Upper lobe of left lung (tissue), 6 donors: ENCODE data around the gene SBNO1. TPM values are rescaled to one million over a fixed set of nuclear protein-coding genes. Genes with fewer than 3 reads are reported as not detected.
"Not testable (repeated sequence)": the region's sequence is repeated elsewhere in the genome, so short reads cannot be mapped to it uniquely, and the experiment has no call there.

Experiments used
- ATAC-seq, 2 donors: fragments of 200-7000 bp; cut with Tn5 transposase; one replicate each; pipeline ENCODE4 v1.9.1; 2022; ENCODE audit warnings: mild to moderate bottlenecking in 2 of 2, moderate library complexity in 2 of 2; ENCODE audit not compliant: low FRiP score in 2 of 2
- DNase-seq, 2 donors: peaks; one replicate each; pipeline ENCODE4 v3.0.0-alpha.2; 2019 to 2020
- H3K27ac ChIP-seq, 4 donors: fragments of 200-600 bp; sonication (generic); one replicate each; pipeline ENCODE4 v1.5.1; 2016 to 2019
- H3K27me3 ChIP-seq, 4 donors: fragments of 200-600 bp; sonication (generic); one replicate each; pipeline ENCODE4 v1.5.1; 2017 to 2019
- H3K36me3 ChIP-seq, 4 donors: fragments of 200-600 bp; sonication (generic); one replicate each; pipeline ENCODE4 v1.5.1; 2016 to 2019
- H3K4me1 ChIP-seq, 4 donors: fragments of 200-600 bp; sonication (generic); one replicate each; pipeline ENCODE4 v1.5.1; 2018 to 2019
- H3K4me3 ChIP-seq, 4 donors: fragments of 200-600 bp; sonication (generic); one replicate each; pipeline ENCODE4 v1.5.1; 2017 to 2019; ENCODE audit warnings: mild to moderate bottlenecking in 2 of 4, moderate library complexity in 1 of 4
- H3K9me3 ChIP-seq, 4 donors: fragments of 200-600 bp; sonication (generic); one replicate each; pipeline ENCODE4 v1.5.1; 2018 to 2019
- EP300 ChIP-seq, 4 donors: sonication (generic); formaldehyde crosslinking; IDR thresholded peaks; one replicate each; pipeline ENCODE4 v1.5.1; 2017; ENCODE audit warnings: antibody characterized with exemption in 4 of 4, control low read depth in 2 of 4
- POLR2A ChIP-seq, 4 donors: fragments of 450-650 bp; IDR thresholded peaks; one replicate each; pipeline ENCODE4 v1.5.1; 2016 to 2017; ENCODE audit warnings: antibody characterized with exemption in 4 of 4, mild to moderate bottlenecking in 2 of 4
- POLR2AphosphoS5 ChIP-seq, 2 donors: sonication (generic); formaldehyde crosslinking; IDR thresholded peaks; one replicate each; pipeline ENCODE4 v1.5.1; 2017; ENCODE audit warnings: antibody characterized with exemption in 2 of 2
- WGBS, 2 donors: methylation state at CpG; one replicate each; pipeline ENCODE4 v1.1.5; 2017 to 2018; 5-methylcytosine and 5-hydroxymethylcytosine counted together
- total RNA-seq, 6 donors: library from RNA; depleted of rRNA in 4 of 6; stranded (reverse); fragments of >200 nt in 4 of 6; gene quantifications; one replicate each; pipeline versions ENCODE4 v1.1.0 to v1.2.1, GENCODE V29; 2016 to 2021
- TF ChIP-seq, protein P1 (sequence below), 6 experiments: fragments of 450-650 bp in 4 of 6; fragments of 200-600 bp in 2 of 6; sonication (generic) in 2 of 6; IDR thresholded peaks; one replicate each; pipeline ENCODE4 v1.5.1; 2016 to 2019; ENCODE audit warnings: antibody characterized with exemption in 6 of 6
- donor health status: DM: no; HTN: no; CAD: no; lungs with moderate emphysema.
- donor health status: DM: no; HTN: yes; CAD: no; lungs with severe emphysema.

Gene SBNO1
- total RNA-seq, result 10 to 100 TPM in 5 of 6 donors, 1 to 10 TPM in 1; 7.5 to 25.2 (median 20.3) TPM

DNA sequence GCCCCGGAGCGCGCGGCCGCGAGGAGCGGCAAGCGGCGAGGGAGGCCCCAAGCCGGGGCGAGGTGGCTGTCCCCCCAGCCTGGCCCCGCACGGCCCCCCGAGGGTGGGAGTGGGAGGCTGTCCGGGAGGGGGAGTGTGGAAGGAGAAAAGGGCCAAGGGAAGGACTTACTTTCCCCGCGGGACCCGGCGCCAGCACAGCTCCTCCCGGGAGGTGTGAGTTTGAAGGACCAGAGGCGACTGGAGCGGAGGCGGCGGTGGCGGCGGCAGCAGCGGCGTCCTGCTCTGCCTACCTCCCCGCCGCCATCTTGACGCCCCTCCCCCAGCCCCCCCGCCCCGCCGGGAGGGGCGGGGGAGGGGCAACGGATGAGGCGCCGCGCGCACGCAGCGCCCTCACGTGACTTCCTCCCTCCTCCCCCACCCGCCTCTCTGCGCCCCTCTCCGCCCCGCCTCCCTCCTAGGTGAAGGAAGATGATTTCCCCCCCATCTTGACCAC lies at the start of gene SBNO1:
TSS of gene SBNO1 (minus strand) at position 316 of the 493 bp plus-strand sequence. CDS start 14,406 bp downstream, outside the sequence.
- TF ChIP-seq POLR2AphosphoS5 (IDR thresholded peaks at IDR 0.05) (peak; percentile 69 to 80), EP300 (IDR thresholded peaks at IDR 0.05) (no peak), POLR2A (IDR thresholded peaks at IDR 0.05) (peak; percentile 32 to 82 (median 56))
- TF ChIP-seq, protein P1, sequence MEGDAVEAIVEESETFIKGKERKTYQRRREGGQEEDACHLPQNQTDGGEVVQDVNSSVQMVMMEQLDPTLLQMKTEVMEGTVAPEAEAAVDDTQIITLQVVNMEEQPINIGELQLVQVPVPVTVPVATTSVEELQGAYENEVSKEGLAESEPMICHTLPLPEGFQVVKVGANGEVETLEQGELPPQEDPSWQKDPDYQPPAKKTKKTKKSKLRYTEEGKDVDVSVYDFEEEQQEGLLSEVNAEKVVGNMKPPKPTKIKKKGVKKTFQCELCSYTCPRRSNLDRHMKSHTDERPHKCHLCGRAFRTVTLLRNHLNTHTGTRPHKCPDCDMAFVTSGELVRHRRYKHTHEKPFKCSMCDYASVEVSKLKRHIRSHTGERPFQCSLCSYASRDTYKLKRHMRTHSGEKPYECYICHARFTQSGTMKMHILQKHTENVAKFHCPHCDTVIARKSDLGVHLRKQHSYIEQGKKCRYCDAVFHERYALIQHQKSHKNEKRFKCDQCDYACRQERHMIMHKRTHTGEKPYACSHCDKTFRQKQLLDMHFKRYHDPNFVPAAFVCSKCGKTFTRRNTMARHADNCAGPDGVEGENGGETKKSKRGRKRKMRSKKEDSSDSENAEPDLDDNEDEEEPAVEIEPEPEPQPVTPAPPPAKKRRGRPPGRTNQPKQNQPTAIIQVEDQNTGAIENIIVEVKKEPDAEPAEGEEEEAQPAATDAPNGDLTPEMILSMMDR (IDR thresholded peaks at IDR 0.05), result peak in 1 of 6 experiments; percentile 10
- no peaks in the 10 kb centered on the region for H3K27me3 ChIP-seq
- DNase-seq, result peak; percentile 86 to 97
- H3K4me1 ChIP-seq, result peaks cover 15 to 36% (median 16%) of the 10 kb centered on the region in 4 donors
- H3K9me3 ChIP-seq, result no peaks in the 10 kb centered on the region
- H3K4me3 ChIP-seq, result peak within 1 kb of the TSS; percentile 66 to 94 (median 90)
- H3K36me3 ChIP-seq, result no peaks in the 10 kb centered on the region
- 0% methylated on average over 3 to 19 of the region's 47 CpGs for WGBS, 2 donors
- ATAC-seq, result peak; percentile 95 to 98
- peak within 1 kb of the TSS; percentile 93 to 97 (median 96) for H3K27ac ChIP-seq

GRCh38 chr12:123410041-123410412 lies 45.4 kb upstream of the SBNO1 start:
- DNase-seq (no peak), ATAC-seq (no peak)
- Histone ChIP-seq H3K4me1 (no peaks in the 10 kb centered on the region), H3K9me3 (no peaks in the 10 kb centered on the region), H3K27me3 (no peaks in the 10 kb centered on the region), H3K4me3 (no peak overlapping the region), H3K27ac (no peak overlapping the region), H3K36me3 (peaks cover 16 to 72% (median 48%) of the 10 kb centered on the region in 4 donors)
- TF ChIP-seq POLR2A (IDR thresholded peaks at IDR 0.05), result no peak
- no peak for TF ChIP-seq POLR2AphosphoS5 (IDR thresholded peaks at IDR 0.05)
- TF ChIP-seq, protein P1 (IDR thresholded peaks at IDR 0.05), result no peak
- no peak for TF ChIP-seq EP300 (IDR thresholded peaks at IDR 0.05)
- 94 to 98% methylated on average over 5 of the region's 5 CpGs for WGBS, 2 donors

GRCh38 chr12:123409284-123410040 lies 44.8 kb upstream of the SBNO1 start:
- WGBS, 2 donors, result 92 to 94% methylated on average over 11 of the region's 11 CpGs
- not testable (repeated sequence) for ATAC-seq

DNA sequence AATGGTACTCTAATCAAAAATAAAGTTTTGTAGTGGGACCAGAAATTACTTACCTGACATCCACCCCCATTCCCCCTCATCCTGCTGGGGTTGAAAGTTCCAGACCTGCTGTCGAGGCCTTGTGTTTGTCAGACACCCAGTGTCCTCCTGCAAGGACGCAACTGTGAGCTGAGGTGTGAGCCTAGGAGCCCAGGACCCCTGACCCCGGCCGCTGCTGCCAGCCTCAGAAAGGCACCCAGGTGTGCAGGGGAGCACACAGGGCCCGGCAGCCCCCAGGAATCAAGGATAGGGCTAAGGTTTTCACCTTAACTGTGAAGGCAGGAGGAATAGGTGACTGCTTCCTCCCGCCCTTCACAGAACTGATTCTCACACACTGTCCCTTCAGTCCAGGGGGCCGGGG lies 44.0 kb upstream of the SBNO1 start:
- ATAC-seq, H3K9me3 ChIP-seq, H3K4me3 ChIP-seq, H3K27ac ChIP-seq, H3K4me1 ChIP-seq, H3K27me3 ChIP-seq: not testable (repeated sequence)
- H3K36me3 ChIP-seq, result peaks cover 27 to 81% (median 54%) of the 10 kb centered on the region in 4 donors
- DNase-seq, result peak in 1 of 2 donors; percentile 46
- WGBS, 2 donors, result 93 to 98% methylated on average over 5 to 6 of the region's 7 CpGs

More at GRCh38 chr12:123409284-123410040, 44.8 kb upstream of the SBNO1 start:
- H3K4me3 ChIP-seq, H3K27ac ChIP-seq, H3K4me1 ChIP-seq, H3K9me3 ChIP-seq, H3K27me3 ChIP-seq, DNase-seq: not testable (repeated sequence)
- peaks cover 18 to 76% (median 49%) of the 10 kb centered on the region in 4 donors for H3K36me3 ChIP-seq

GRCh38 chr12:123407934-123408333 lies 43.3 kb upstream of the SBNO1 start:
- ATAC-seq, H3K4me1 ChIP-seq, H3K4me3 ChIP-seq, H3K27ac ChIP-seq, H3K27me3 ChIP-seq, DNase-seq, H3K9me3 ChIP-seq: not testable (repeated sequence)
- H3K36me3 ChIP-seq, result peaks cover 32 to 83% (median 58%) of the 10 kb centered on the region in 4 donors
- WGBS, 2 donors, result 74 to 92% methylated on average over 8 to 12 of the region's 15 CpGs

DNA sequence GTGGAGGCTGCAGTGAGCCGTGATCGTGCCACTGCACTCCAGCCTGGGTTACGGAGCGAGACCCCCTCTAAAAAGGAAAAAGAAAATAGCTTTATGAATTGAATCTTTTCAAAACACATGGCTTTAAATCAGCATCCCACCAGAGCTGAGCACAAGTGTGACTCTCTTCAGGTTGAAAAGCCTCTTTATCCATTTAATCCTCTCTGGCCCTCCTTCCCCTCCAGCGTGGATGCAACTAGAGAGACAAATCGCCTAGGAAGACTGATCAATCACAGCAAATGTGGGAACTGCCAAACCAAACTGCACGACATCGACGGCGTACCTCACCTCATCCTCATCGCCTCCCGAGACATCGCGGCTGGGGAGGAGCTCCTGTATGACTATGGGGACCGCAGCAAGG lies 42.6 kb upstream of the SBNO1 start:
- 88 to 92% methylated on average over 15 of the region's 15 CpGs for WGBS, 2 donors
- not testable (repeated sequence) for H3K4me1 ChIP-seq, H3K27ac ChIP-seq, H3K9me3 ChIP-seq, H3K27me3 ChIP-seq, ATAC-seq, H3K4me3 ChIP-seq, DNase-seq
- H3K36me3 ChIP-seq, result peaks cover 31 to 83% (median 59%) of the 10 kb centered on the region in 4 donors

DNA sequence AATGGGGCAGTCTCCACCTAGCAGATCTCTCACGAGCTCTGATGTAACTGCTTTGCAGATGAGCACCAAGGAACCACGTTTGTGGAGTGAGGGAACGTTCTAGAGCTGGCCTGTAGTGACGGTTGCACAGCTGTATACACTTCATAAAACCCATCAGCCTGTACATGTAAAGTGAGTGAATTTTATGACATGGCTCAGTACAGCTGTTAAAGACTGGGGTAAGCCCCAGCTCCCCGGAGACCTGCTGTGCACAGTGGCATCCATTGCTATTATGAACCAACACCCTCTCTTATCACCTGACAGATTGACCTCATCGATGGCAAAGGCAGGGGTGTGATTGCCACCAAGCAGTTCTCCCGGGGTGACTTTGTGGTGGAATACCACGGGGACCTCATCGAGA lies 39.9 kb upstream of the SBNO1 start:
- Histone ChIP-seq H3K27ac (no peak overlapping the region), H3K9me3 (no peaks in the 10 kb centered on the region), H3K27me3 (no peaks in the 10 kb centered on the region), H3K4me1 (peaks cover 0 to 6% (median 0%) of the 10 kb centered on the region in 4 donors), H3K36me3 (peaks cover 31 to 76% (median 60%) of the 10 kb centered on the region in 4 donors), H3K4me3 (no peak overlapping the region)
- DNase-seq (no peak), ATAC-seq (no peak)
- no peak for TF ChIP-seq EP300 (IDR thresholded peaks at IDR 0.05)
- TF ChIP-seq POLR2AphosphoS5 (IDR thresholded peaks at IDR 0.05), result no peak
- TF ChIP-seq POLR2A (IDR thresholded peaks at IDR 0.05), result no peak
- TF ChIP-seq, protein P1 (IDR thresholded peaks at IDR 0.05), result no peak
- WGBS, 2 donors, result 90 to 97% methylated on average over 9 of the region's 9 CpGs
